Activated CD4-positive, alpha-beta T cell treated with anti-CD3 and anti-CD28 coated beads, Interleukin-2, Interleukin-6, amounts not matched to agents 100 ng/mL and 50 ng/mL, durations not matched to agents 16 hours and 8 hours (primary cell): Measurements from ENCODE around the gene PCK1.

Experiments
- DNase-seq: peaks from one replicate; pipeline ENCODE4 v3.0.0-alpha.2; 2020

Gene PCK1

GRCh38 chr20:57561356-57562279 is 708 bp downstream of the PCK1 start:
- DNase-seq: no peak

- no peak for DNase-seq
These were observed 1.9 kb downstream of the PCK1 start for GRCh38 chr20:57562541-57563465.

GRCh38 chr20:57563522-57563921 is 2.6 kb downstream of the PCK1 start:
- no peak for DNase-seq

GRCh38 chr20:57564180-57564802 is 3.4 kb downstream of the PCK1 start:
- DNase-seq: no peak

GRCh38 chr20:57564951-57565642 is 4.2 kb downstream of the PCK1 start:
- DNase-seq: no peak

GRCh38 chr20:57566399-57566798 is 5.5 kb downstream of the PCK1 start:
- no peak for DNase-seq

GRCh38 chr20:57566803-57567459 is 6.0 kb downstream of the PCK1 start:
- no peak for DNase-seq

GRCh38 chr20:57567471-57568079 is 6.7 kb downstream of the PCK1 start:
- no peak for DNase-seq

GRCh38 chr20:57568088-57568896 is 7.4 kb downstream of the PCK1 start:
- no peak for DNase-seq

- DNase-seq: no peak
These were observed 8.1 kb downstream of the PCK1 start for GRCh38 chr20:57568960-57569359.

GRCh38 chr20:57570145-57570850 is 9.4 kb downstream of the PCK1 start:
- no peak for DNase-seq

GRCh38 chr20:57570920-57571319 is 10.0 kb downstream of the PCK1 start:
- no peak for DNase-seq

GRCh38 chr20:57571782-57572416 is 11.0 kb downstream of the PCK1 start:
- no peak for DNase-seq

GRCh38 chr20:57573242-57573641 is 12.3 kb downstream of the PCK1 start:
- no peak for DNase-seq

- DNase-seq: peak; percentile 21
These were observed 13.0 kb downstream of the PCK1 start for GRCh38 chr20:57573894-57574293.

GRCh38 chr20:57574954-57575353 is 14.0 kb downstream of the PCK1 start:
- DNase-seq: no peak

- no peak for DNase-seq
These were observed 15.1 kb downstream of the PCK1 start for GRCh38 chr20:57576002-57576401.

- no peak for DNase-seq
These were observed 16.0 kb downstream of the PCK1 start for GRCh38 chr20:57576617-57577550.
